SK-N-SH treated with all-trans-retinoic acid at 6 μM for 48 hours (cell line): Measurements from ENCODE around the gene MUC5B.

Experiments used
- ATAC-seq: fragments of 200-7000 bp; cut with Tn5 transposase; 3 replicates; pipeline ENCODE4 v1.9.1; 2020; ENCODE audit warnings: mild to moderate bottlenecking, moderate library complexity
- ARNTL ChIP-seq: fragments of 450-650 bp; formaldehyde crosslinking; IDR thresholded peaks from 2 replicates; pipeline ENCODE4 v1.5.0; 2020; ENCODE audit warnings: low read depth, mild to moderate bottlenecking, moderate library complexity, borderline replicate concordance
- BACH2 ChIP-seq: fragments of 250-450 bp; sonication (Bioruptor Pico); IDR thresholded peaks from 2 replicates; pipeline ENCODE4 v1.9.0; 2021; ENCODE audit warnings: mild to moderate bottlenecking, borderline replicate concordance
- CREB5 ChIP-seq: fragments of 250-450 bp; sonication (Bioruptor Pico); IDR thresholded peaks from 2 replicates; pipeline ENCODE4 v1.5.1; 2020; ENCODE audit warnings: low read depth, mild to moderate bottlenecking, moderate library complexity
- CSDC2 ChIP-seq: fragments of 250-450 bp; sonication (Bioruptor Pico); IDR thresholded peaks from 2 replicates; pipeline ENCODE4 v1.5.0; 2020; ENCODE audit warnings: mild to moderate bottlenecking, moderate library complexity
- ESRRG ChIP-seq: fragments of 250-450 bp; sonication (Bioruptor Pico); IDR thresholded peaks from 2 replicates; pipeline ENCODE4 v1.6.1; 2021; ENCODE audit warnings: mild to moderate bottlenecking
- ISL1 ChIP-seq: fragments of 250-450 bp; sonication (Bioruptor Pico); IDR thresholded peaks from 2 replicates; pipeline ENCODE4 v2.1.2; 2022; ENCODE audit warnings: mild to moderate bottlenecking, moderate library complexity
- OSR1 ChIP-seq: fragments of 250-450 bp; sonication (Bioruptor Pico); IDR thresholded peaks from 2 replicates; pipeline ENCODE4 v1.8.0; 2022; ENCODE audit warnings: moderate library complexity, mild to moderate bottlenecking, inconsistent platforms
- PATZ1 ChIP-seq: fragments of 250-450 bp; sonication (Bioruptor Pico); IDR thresholded peaks from 2 replicates; pipeline ENCODE4 v1.8.0; 2020; ENCODE audit warnings: mild to moderate bottlenecking, moderate library complexity, borderline replicate concordance
- PPARA ChIP-seq: fragments of 250-450 bp; sonication (Bioruptor Pico); IDR thresholded peaks from 2 replicates; pipeline ENCODE4 v1.5.0; 2020; ENCODE audit warnings: mild to moderate bottlenecking, borderline replicate concordance
- RARB ChIP-seq: fragments of 250-450 bp; sonication (Bioruptor Pico); IDR thresholded peaks from 2 replicates; pipeline ENCODE4 v1.8.0; 2021; ENCODE audit warnings: mild to moderate bottlenecking, moderate library complexity
- TSHZ2 ChIP-seq: fragments of 250-450 bp; sonication (Bioruptor Pico); IDR thresholded peaks from 2 replicates; pipeline ENCODE4 v1.5.0; 2020; ENCODE audit warnings: mild to moderate bottlenecking, moderate library complexity
- ZC3H10 ChIP-seq: fragments of 250-450 bp; sonication (Bioruptor Pico); IDR thresholded peaks from 2 replicates; pipeline ENCODE4 v1.5.1; 2021; ENCODE audit warnings: mild to moderate bottlenecking, moderate library complexity
- ZFP3 ChIP-seq: fragments of 250-450 bp; sonication (Bioruptor Pico); IDR thresholded peaks from 2 replicates; pipeline ENCODE4 v1.5.0; 2020; ENCODE audit warnings: mild to moderate bottlenecking, moderate library complexity
- ZFP30 ChIP-seq: fragments of 450-650 bp; formaldehyde crosslinking; IDR thresholded peaks from 2 replicates; pipeline ENCODE4 v1.5.0; 2022; ENCODE audit warnings: mild to moderate bottlenecking, moderate library complexity
- ZNF565 ChIP-seq: fragments of 450-650 bp; formaldehyde crosslinking; conservative IDR thresholded peaks from 2 replicates; pipeline ENCODE4 v1.5.0; 2020; ENCODE audit warnings: low read depth, mild to moderate bottlenecking, moderate library complexity
- ZNF8 ChIP-seq: fragments of 450-650 bp; formaldehyde crosslinking; IDR thresholded peaks from 2 replicates; pipeline ENCODE4 v1.5.0; 2020; ENCODE audit warnings: mild to moderate bottlenecking, moderate library complexity
- TF ChIP-seq, protein P1 (sequence below): fragments of 250-450 bp; sonication (Bioruptor Pico); IDR thresholded peaks from 2 replicates; pipeline ENCODE4 v1.8.0; 2021; ENCODE audit warnings: low read depth, mild to moderate bottlenecking, moderate library complexity, borderline replicate concordance

MUC5B gene

DNA sequence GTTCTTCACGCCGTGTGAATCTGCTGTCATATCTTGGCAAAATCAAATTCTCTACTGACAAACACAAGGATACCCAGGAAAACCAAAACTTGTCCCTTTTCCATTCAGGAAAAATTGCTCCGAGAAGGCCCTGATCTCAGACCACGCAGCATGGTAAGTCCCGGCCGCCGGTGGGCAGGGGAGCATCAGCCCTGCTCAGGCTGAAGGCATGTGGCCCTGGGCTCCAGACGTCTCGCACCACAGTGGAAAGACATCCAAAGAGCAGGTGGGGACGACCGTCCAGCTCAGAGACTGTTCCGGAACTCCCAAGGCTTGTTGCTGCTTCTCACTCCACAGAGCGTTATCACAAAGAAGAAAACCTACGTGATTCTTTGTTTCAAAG lies 56.8 kb downstream of the MUC5B start (continued):
- no peak for TF ChIP-seq ZFP3 (CRISPR knock-in tag)
- no peak for TF ChIP-seq CREB5 (CRISPR knock-in tag)
- TF ChIP-seq ISL1 (CRISPR knock-in tag): no peak
- TF ChIP-seq ZNF565: no peak
- TF ChIP-seq ARNTL (CRISPR knock-in tag): no peak
- no peak for TF ChIP-seq OSR1 (CRISPR knock-in tag)
- TF ChIP-seq RARB: no peak

DNA sequence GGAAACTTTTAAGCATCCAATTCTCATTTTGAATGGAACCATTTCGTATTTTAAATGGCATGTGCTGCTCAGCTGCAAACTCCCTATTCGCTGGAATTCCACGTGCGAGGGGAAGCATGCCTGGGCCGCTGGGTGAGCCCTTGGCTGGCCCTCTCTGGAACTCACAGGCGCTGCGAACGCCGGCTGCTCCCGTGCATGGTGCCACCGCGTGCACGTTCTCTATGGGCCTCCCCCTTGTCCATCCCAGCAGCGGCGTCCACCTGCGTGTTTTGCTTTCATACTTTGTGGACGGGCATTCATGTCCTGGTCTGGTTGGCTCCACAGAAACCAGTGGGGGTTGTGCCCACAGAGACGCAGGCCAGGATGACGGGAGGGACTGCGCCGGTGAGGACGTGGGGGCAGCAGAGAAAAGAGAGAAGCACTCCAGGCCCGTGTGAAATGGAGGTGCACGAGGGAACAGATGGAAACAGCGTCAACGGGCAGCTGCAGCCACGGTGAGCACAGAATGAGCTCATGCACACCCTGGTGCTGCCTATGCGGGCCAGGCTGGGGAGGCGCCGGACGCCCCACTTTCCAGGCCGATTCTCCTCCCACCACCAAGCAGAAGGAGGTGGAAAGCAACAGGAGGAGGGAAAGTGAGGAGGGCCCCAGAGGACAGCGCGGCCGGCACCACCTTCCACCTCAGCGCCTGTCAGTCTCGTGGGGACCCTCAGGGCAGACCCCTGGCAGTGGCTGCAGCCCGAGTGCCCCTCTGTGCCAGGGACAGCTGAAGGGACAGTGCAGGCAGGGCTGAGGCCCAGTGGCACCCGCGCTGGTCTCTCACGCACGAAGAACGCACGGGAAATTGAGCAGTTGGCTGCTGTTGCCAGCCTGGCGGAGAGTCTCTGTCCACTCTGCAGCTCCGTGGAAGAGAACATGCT lies 57.5 kb downstream of the MUC5B start:
- no peak for ATAC-seq
- TF ChIP-seq ESRRG (CRISPR knock-in tag) (no peak), OSR1 (CRISPR knock-in tag) (no peak), CREB5 (CRISPR knock-in tag) (no peak), TSHZ2 (CRISPR knock-in tag) (no peak), PPARA (CRISPR knock-in tag) (no peak), CSDC2 (CRISPR knock-in tag) (no peak), PATZ1 (CRISPR knock-in tag) (no peak), ZNF565 (no peak), ZFP3 (CRISPR knock-in tag) (no peak)
- TF ChIP-seq, protein P1, sequence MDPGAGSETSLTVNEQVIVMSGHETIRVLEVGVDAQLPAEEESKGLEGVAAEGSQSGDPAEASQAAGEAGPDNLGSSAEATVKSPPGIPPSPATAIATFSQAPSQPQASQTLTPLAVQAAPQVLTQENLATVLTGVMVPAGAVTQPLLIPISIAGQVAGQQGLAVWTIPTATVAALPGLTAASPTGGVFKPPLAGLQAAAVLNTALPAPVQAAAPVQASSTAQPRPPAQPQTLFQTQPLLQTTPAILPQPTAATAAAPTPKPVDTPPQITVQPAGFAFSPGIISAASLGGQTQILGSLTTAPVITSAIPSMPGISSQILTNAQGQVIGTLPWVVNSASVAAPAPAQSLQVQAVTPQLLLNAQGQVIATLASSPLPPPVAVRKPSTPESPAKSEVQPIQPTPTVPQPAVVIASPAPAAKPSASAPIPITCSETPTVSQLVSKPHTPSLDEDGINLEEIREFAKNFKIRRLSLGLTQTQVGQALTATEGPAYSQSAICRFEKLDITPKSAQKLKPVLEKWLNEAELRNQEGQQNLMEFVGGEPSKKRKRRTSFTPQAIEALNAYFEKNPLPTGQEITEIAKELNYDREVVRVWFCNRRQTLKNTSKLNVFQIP (CRISPR knock-in tag): no peak
- TF ChIP-seq, all 23 proteins: peak for 0

DNA sequence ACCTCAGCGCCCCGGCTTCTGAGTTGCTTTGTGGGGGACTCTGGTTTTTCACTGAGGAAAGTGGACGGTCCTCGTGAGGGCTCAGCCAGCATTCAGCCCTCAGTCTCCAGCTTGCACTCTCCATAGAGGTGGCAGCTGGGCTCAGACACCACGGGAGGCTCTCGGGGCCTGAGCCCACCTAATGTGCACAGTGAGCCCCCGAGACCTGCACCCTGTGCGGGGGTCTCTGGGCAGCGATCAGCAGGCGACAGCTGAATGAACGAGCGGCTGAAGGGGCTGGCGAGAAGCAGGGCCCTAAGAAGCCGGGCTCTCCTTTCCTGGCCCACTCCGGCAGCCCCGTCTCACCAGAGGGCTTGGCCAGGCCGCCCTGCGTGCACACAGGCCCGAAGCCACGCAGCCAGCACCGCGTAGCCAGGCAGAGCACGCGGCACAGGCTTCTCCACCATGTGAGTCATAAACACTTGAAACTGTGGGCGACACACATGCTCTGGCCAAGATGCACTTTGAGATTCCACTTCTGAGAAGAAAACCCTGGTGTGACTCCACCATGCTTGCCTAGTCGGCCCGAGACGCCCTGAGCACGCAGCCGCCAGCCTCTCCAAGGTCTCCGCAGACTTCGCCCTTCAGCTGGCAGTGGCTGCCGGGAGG lies 58.6 kb downstream of the MUC5B start:
- no peak for TF ChIP-seq PATZ1 (CRISPR knock-in tag)
- TF ChIP-seq ZNF8: no peak
- no peak for TF ChIP-seq ZFP30 (CRISPR knock-in tag)
- TF ChIP-seq CSDC2 (CRISPR knock-in tag): no peak
- TF ChIP-seq ESRRG (CRISPR knock-in tag): no peak
- TF ChIP-seq RARB: no peak
- no peak for TF ChIP-seq ZC3H10
- no peak for TF ChIP-seq BACH2 (CRISPR knock-in tag)
- TF ChIP-seq ISL1 (CRISPR knock-in tag): no peak
- TF ChIP-seq, protein P1 (CRISPR knock-in tag): no peak
- no peak for ATAC-seq
